GM18909 (cell line): Measurements from ENCODE around the gene CCDC38.

ENCODE experiments used
- ATAC-seq: cut with Tn5 transposase; IDR thresholded peaks from one replicate; pipeline ENCODE4 v1.9.1; 2021; ENCODE audit warnings: mild to moderate bottlenecking; ENCODE audit not compliant: unreplicated experiment, poor library complexity

Gene CCDC38

DNA sequence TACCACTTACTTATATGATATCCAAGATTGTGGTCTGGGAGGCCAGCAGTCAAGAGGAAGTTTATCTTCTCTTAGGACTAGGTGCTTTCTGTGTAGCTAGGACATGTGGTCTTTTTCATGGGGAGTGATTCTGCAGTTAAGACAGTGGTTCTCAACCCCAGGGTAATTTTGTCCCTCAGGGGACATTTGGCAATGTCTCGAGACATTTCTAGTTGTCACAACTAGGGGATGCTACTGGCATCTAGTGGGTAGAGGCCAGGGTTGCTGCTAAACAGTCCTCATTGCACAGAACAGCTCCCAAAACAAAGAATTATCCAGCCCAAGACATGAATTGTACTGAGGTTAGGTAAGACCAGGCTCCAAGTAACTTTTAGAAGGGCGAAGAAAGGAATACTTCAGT lies 20.7 kb upstream of the CCDC38 start:
- ATAC-seq, result no peak

DNA sequence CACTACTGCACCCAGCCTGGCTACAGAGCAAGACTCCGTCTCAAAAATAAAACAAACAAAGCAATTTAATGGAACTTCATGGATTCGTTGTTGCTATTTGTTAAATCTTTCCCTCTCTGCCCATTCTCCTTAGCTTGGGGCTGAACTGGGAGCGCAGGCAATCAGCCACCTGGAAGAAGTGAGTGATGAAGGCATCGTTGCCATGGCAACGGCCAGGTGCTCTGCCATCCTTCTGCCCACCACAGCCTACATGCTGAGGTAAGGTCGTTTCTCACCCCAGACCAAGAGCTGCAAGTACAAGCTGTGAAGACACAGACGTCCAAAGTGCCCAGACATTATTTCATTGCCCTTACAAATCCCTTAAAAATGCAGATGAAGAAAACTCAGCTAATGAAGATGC lies 19.8 kb upstream of the CCDC38 start:
- no peak for ATAC-seq

DNA sequence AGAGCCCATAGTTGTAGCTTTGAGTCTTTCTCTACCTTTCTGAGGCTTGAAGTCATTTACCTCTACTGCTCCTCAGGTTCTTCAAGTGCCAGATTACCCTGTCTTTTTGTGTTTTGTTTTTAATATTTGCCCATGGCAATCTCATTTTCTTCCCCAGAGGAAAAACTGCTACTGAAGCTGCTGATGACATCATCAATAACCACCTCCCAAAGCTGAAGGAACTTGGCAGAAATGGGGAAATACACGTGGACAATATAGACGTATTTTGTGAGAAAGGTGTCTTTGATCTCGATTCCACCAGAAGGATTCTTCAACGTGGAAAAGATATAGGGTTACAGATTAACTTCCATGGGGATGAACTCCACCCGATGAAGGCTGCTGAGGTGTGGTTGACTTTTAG lies 17.8 kb upstream of the CCDC38 start:
- ATAC-seq, result no peak

DNA sequence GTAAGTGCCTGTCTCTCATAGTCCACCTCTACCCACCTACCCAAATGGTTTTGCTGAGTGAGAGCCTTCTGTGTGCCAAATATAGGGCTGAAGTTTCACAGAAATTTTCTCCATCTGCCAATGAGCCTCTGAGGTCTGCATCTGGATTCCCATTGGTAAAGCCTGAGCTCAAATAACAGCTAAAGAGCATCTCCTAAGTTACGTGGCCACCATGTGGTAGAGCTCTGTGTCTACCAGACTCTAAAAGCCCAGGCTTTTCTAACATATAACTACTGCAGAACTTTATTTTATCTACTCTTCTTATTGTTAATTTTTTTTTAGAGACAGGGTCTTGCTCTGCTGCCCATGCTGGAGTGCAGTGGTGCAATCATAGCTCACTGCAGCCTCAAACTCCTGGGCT lies 16.7 kb upstream of the CCDC38 start:
- ATAC-seq, result no peak

DNA sequence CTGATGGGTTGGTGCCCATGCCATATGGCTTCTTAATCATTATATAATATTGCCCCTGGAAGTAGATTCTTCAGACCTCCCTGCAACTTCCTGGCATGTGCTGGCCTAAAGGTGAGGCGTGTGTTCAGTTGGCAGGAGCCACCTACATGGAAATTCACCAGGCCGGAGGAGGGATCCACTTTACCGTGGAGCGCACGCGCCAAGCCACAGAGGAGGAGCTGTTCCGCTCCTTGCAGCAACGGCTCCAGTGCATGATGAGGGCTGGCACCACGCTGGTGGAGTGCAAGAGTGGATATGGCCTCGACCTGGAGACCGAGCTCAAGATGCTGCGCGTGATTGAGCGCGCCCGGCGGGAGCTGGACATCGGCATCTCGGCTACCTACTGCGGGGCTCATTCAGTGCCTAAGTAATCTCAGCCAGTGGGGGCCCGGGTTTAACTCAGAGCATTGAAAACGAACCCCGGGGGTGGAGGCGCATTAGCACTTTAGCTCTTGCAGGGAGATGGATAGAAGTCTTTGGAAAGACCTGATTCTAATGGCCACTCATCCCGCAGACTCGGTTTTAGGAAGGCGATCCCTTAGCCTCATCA lies 14.2 kb upstream of the CCDC38 start:
- no peak for ATAC-seq

DNA sequence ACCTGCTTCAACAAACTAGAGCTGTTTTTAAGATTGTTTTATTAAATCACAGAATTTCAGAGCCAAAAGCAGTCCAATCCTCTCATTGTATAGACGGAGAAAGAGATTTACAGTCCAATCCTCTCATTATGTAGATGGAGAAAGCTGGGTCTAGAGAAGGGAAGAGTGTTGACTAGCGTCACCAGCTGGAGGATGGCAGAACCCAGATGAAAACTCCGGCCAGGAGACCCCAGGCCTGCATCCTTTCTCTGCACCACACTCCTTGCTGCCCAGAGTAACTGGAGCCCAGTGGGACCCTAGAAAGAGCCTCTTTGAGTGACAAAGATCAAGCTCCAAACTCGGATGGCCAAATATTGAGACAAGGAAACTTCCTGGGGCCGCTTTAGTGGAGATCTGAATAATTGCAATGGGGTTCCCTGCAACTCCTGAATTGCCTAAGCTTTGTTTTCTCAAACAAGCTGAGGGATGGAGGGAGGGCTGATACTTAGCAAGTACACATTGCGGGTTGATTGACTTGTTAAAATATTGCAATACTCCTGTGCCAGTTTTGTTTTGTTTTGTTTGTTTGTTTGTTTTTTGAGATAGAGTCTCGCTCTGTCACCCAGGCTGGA lies 13.2 kb upstream of the CCDC38 start:
- no peak for ATAC-seq

DNA sequence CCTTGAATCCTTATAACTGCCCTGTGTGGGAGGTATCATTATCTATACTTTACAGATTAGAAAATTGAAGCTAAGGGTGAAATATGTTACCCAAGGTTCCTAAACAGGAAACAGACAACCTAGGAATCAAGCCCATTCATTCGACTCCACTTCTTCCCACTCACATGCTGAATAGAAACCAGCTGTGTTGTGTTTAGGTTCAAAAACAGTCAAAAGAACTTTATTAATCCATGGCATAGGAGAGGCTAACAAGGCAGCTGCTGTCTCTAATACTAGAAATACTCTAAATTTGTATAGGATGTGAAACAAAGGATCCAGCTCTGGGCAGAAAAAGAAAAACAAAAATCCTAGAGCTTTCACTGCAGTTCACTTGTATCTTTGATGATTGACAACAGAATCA lies 10.6 kb upstream of the CCDC38 start:
- no peak for ATAC-seq

DNA sequence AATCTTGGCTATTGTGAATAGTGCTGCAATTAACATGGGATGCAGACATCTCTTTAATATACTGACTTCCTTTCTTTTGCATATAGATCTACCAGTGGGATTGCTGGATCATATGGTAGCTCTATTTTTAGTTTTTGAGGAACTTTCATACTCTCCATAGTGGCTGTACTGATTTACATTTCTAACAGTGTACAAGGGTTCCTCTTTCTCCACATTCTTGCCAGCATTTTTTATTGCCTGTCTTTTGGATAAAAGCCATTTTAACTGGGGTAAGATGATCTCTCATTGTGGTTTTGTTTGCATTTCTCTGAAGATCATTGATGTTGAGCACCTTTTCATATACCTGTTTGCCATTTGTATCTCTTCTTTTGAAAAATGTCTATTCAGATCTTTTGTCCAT lies 9.1 kb upstream of the CCDC38 start:
- ATAC-seq, result no peak

DNA sequence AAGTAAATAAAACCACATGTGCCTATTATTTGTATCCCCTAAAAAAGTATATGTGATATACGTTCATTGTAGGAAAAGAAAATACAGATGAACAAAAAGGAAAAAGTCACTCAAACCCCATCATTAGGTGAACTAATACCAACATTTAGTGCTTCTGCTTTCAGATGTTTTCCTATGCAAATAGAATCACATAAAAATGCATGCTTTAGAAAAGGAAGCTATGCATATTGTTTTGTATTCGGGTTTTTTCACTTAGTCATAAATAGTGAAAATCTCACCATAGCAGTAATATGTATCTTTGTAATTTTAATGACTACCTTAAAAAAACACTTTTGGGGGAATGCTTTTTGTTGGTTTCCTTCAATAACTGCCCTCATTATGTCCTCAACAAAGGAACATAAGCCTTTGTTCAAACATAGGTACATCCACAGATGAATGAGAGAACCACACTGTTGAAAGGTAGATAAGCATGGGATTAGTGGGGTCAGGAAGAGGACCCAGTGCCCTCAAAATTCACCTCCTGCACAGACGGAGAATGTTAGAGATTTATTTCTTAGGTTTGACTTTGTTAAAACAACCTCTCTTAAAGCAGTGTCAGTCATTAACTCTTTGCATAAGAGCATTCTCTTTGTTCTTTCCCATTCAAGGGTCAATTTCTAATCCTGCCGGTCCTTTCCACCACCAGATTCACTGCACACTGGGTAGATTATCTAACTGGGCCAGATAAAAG lies 7.2 kb upstream of the CCDC38 start:
- ATAC-seq, result no peak

DNA sequence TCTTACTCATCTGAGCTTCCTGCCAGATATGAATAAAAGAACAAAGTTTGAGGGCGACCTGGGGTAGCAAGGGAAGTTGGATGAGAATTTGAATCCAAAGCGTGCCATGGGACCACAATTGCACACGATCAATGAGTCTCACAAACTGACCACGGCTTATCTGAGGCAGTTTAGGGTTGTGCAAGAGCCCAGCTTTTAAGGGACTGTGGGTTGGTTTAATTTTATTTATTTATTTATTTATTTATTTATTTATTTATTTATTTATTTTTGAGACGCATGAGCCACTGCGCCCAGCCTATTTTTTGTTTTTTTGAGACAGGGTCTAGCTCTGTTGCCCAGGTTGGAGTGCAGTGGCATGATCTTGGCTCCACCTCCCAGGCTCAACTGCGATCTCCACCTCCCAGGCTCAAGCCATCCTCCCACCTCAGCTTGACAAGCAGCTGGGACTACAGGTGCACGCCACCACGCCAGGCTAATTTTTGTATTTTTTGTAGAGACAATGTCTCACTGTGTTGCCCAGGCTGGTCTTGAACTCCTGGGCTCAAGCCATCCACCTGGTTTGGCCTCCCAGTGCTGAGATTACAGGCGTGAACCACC lies 1.8 kb upstream of the CCDC38 start:
- no peak for ATAC-seq

DNA sequence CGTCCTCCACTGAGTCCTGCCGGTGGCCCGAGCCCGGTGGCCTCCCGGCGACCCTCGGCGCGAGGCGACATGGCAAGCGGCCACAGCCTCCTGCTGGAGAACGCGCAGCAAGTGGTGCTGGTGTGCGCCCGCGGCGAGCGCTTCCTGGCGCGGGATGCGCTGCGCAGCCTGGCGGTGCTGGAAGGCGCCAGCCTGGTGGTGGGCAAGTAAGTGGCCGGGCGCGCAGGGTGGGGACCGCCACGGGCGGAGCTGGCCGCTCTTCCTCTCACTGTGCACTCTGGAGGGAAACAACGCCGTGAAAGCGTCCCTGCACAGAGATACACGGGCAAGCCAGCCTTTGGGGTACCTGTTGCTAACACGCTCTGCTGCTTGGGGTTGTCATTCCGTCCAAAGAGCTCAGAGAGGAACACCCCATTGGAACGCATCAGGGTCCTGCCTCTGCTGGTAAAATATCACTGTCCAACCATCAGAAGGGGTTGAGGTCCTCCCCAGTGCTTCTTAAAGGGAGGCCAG lies 972 bp upstream of the CCDC38 start, which contains the start of gene AMDHD1:
TSS of gene AMDHD1 (plus strand) at position 2 of the 513 bp plus-strand sequence. CDS start at position 70, 68 bp downstream.
- ATAC-seq, result peak; percentile 61

DNA sequence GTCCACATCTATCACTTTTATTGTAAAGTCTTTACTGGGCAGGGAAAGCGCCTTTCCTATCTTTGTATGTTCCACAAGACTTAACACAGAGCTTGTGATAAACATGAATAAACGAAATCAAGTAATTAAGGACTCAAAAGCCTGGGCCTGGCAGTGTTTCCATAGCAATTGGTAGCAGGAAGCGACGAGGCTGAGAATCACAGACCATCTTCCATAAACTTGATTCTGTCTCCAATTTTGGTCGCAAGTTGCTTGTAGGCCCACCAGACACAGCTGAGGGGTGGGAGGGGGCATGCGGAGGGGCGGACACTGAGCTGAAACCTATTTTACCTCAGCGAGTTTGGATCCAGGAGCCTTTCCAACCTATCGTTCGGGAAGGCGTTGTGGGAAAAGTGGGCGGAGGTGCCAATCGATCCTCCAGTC lies 302 bp downstream of the CCDC38 start:
- ATAC-seq, result no peak

DNA sequence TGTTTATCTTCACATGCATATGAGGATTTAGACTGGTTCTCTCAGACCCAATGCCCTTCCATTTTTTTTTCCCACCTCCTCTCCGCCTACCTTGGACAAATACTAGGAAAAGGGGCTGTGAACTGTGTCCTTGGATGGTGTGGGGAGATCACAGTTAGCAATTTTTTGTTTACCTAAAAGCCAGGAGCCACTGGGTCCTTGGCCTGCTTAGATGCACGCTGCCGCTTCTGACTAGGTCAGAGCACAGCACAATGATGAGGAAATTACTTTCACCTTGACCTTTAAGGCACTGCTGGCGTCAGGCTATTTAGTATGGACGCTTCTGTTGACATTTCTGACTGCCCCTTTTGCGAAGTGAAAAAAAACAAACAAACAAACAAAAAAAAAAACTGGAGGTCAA lies 1.9 kb downstream of the CCDC38 start:
- no peak for ATAC-seq

DNA sequence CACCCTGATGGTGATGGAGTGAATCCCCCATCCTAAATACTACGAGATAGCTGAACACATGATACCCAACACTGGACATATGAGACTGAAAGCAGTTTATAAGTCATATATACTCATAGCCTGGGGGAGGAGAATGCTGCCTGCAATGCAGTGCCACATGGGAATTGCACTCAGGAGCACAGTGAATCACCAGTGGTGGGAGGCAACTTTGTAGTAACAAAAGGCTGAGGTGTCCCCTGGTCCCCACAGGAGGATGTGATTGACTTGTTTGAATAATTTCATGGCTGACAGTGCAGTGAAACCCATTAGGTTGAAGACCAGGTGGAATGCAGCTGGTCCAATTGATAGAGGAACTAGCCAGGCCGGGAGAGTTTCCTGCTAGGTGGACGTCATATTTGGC lies 20.2 kb downstream of the CCDC38 start:
- ATAC-seq, result no peak

DNA sequence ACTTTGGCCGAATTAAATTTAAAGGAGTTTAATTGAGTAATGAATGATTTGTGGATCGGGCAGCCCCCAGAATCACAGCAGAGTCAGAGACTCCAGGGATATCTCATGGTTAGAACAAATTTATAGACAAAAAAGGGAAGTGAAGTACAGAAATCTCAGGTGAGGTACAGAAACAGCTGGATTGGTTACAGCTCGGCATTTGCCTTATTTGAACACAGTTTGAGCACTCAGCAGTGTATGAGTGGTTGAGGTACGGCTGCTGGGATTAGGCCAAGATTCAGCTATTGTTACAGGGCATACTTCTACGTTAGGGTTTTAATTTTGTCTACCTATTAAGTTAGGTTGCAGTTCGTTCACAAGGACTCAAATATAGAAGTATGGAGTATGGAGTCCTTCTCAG lies 23.3 kb downstream of the CCDC38 start:
- no peak for ATAC-seq

DNA sequence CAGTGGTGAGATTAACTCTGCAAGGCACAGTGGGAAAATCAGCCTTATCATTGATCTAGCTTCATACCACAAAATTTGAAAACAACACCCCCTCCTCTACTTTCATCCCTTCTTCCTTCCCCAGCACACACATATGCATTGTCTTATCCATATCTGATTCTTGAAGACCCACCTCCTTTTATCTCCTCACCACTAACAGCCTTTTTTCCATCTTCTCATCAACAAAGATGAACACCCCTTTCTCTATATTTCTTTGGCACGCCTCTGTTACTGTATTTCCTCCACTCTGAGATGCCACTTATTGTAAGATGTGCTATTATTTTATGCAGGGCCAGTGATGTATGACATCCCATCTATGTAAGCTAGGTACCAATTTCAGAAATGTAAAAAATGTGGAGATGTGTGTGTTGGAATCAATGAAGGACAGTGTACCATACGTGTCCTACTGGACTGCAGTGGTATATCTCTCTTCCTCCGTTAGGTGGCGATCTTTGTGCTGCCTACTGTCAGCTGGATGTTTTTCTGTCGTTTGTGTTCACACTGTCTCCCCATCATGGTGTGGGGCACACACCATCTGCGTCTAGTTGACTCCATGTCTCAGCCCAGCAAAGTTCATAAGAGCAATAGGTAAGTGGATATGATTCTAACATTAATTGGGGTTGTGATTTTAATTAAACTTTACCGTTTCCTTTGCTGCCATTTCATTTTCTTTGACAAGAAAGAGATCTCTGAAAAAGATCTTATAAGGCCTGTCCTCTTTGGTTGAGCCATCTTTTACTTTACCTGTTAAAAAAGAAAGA lies 24.0 kb downstream of the CCDC38 start:
- ATAC-seq, result peak; percentile 82

DNA sequence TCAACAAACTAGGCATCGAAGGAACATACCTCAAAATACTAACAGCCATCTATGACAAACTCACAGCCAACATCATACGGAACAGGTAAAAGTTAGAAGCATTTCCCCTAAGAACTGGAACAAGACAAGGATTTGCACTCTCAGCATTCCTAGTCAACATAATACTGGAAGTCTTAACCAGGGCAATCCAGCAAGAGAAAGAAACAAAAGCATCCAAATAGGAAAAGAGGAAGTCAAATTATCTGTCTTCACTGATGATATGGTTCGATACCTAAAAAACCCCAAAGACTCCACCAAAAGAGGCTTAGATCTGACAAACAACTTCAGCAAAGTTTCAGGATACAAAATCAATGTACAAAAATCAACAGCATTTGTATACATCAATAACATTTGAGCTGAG lies 32.5 kb downstream of the CCDC38 start:
- no peak for ATAC-seq

DNA sequence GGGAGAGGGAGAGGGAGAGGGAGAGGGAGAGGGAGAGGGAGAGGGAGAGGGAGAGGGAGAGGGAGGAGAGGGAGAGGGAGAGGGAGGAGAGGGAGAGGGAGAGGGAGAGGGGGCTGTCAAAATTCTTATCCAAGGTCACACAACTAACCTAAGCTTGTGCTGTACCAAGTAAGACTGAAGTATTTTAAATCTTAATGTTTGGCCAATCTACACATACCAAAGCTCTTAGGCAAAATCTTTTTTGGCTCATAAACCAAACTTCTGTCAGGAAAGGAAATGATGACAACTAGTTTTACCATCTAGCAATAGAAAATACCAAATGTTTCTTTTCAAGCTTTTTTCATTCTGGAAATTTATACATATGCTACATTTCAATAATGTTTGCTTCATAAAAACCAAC lies 33.8 kb downstream of the CCDC38 start:
- no peak for ATAC-seq

DNA sequence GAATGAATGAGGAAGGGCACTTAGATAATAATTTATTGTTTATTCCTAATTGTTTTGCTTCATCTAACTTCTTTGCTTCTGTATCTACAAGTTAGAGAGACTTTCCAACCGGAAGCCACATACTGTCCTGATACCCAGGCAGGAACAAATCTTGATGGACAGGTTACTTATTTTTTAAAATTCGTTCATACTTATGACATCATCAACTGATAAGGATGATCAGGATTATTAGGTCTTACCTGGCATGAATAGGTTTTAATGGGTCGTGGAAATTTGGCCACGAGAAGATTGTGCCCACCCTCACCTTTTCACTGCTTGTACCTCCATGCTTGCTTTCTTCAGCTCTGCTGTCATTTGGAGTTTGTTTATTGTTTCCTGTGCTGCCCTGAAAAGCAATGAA lies 44.3 kb downstream of the CCDC38 start:
- no peak for ATAC-seq

DNA sequence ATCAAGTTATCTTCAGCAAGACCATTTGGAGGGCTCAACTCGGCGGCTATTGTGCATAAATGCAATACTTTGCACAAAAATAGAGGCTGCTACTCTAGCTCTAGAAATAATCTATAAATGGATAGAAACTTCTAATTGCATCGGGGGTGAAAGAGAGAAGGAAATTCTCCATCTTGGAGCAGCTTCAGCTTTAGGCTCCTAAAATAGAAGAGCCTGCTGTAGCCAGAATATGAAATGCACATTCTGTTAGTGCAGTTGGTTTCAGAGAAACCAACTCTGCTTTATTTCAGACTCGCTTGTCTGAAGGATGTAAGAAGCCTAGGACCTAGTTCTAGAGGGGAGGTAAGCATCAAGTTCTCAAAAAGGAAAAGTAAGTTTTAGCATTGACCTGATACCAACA lies 45.6 kb downstream of the CCDC38 start:
- no peak for ATAC-seq
